SU-DHL-6 (cell line): ENCODE data around the gene HSDL1.

Source experiments
- H2AFZ ChIP-seq: fragments of 200-600 bp; sonication (generic); 2 replicates; pipeline ENCODE4 v1.6.1; 2014; ENCODE audit warnings: low read depth, mild to moderate bottlenecking, moderate library complexity, mixed read lengths, antibody characterized with exemption, low read length; ENCODE audit not compliant: severe bottlenecking
- H3F3A ChIP-seq: fragments of 200-600 bp; shearing (Covaris generic); 2 replicates; pipeline ENCODE4 v1.6.0; 2016; ENCODE audit warnings: antibody characterized with exemption, mild to moderate bottlenecking; ENCODE audit not compliant: insufficient read depth
- H3K27ac ChIP-seq: fragments of 200-600 bp; sonication (generic); 2 replicates; pipeline ENCODE4 v1.5.1; 2016; ENCODE audit warnings: low read depth, mild to moderate bottlenecking, low read length, moderate library complexity, mixed read lengths
- H3K27me3 ChIP-seq: fragments of 200-600 bp; sonication (generic), shearing (Covaris generic); 2 replicates; pipeline ENCODE4 v1.6.0; 2014; ENCODE audit warnings: mild to moderate bottlenecking, low read length
- H3K36me3 ChIP-seq: fragments of 200-600 bp; sonication (generic); 2 replicates; pipeline ENCODE4 v1.6.1; 2014; ENCODE audit warnings: mild to moderate bottlenecking, low read length, mixed read lengths
- H3K4me2 ChIP-seq: fragments of 300-600, 200-600 bp; shearing (Covaris generic), sonication (generic); 2 replicates; pipeline ENCODE4 v1.6.0; 2014; ENCODE audit warnings: low read length, low read depth, mild to moderate bottlenecking; ENCODE audit not compliant: poor library complexity, severe bottlenecking
- H3K4me3 ChIP-seq: fragments of 200-600 bp; sonication (generic); 2 replicates; pipeline ENCODE4 v1.5.1; 2014; ENCODE audit warnings: antibody characterized with exemption, low read length, mild to moderate bottlenecking, mixed read lengths; ENCODE audit not compliant: insufficient read depth, poor library complexity, severe bottlenecking
- H3K79me2 ChIP-seq: fragments of 200-600 bp; sonication (generic); 2 replicates; pipeline ENCODE4 v1.6.1; 2014; ENCODE audit warnings: mild to moderate bottlenecking, low read length, moderate library complexity; ENCODE audit not compliant: insufficient read depth
- H3K9ac ChIP-seq: fragments of 200-600 bp; sonication (generic); 2 replicates; pipeline ENCODE4 v1.7.0; 2014; ENCODE audit warnings: mild to moderate bottlenecking, low read length
- H3K9me2 ChIP-seq: fragments of 200-600 bp; sonication (generic); replicated peaks from 2 replicates; pipeline ENCODE4 v1.6.1; 2014; ENCODE audit warnings: low read length; ENCODE audit not compliant: insufficient read depth
- H3K9me3 ChIP-seq: fragments of 200-600 bp; sonication (generic); 2 replicates; pipeline ENCODE4 v1.6.1; 2014; ENCODE audit warnings: low read length, mixed read lengths; ENCODE audit not compliant: insufficient read depth
- H4K20me1 ChIP-seq: fragments of 200-600 bp; sonication (generic); 2 replicates; pipeline ENCODE4 v1.6.1; 2014; ENCODE audit warnings: low read depth, mild to moderate bottlenecking, antibody characterized with exemption, low read length, moderate library complexity, mixed read lengths
- CTCF ChIP-seq: fragments of 200-600 bp; sonication (generic); IDR thresholded peaks from one replicate; pipeline ENCODE4 v1.5.1; 2017; ENCODE audit warnings: antibody characterized with exemption, mild to moderate bottlenecking, low read length, moderate library complexity; ENCODE audit not compliant: insufficient read depth, poor library complexity, severe bottlenecking
- EZH2phosphoT487 ChIP-seq: fragments of 200-600 bp; sonication (generic), shearing (Covaris generic); conservative IDR thresholded peaks from 2 replicates; pipeline ENCODE4 v1.6.1; 2018; ENCODE audit warnings: mild to moderate bottlenecking, antibody characterized with exemption, low read length, moderate library complexity, mixed read lengths

The HSDL1 gene

DNA sequence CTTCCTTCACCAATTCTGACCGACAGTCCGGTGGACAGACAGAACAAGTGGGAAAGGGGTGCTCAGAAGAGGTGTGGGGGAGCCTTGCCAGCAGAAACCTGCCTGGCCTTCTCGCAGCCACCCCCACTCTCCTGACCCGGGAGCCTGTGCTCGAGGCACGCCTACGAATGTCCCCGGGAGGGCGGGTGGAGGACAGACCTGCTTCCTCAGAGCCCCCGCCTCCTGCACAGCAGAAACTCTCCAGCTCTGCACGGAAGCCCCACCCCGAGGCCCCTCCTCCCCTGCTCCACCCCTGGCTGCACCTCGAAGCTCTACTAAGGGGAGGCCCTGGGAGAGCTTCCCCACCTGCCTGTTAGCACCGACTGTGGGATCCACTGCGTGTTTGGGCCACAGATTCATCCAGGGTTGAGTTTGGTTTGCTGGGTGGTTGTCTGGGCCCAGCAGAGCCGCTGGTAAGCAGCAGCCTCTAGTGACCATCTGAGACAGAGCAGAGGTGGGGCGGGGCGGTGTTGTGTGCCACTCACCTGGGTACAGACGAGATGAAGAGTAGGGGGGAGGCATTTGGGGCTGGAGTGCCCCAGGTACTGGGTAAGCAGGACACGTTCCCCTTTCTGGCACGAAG is 35.7 kb upstream of the HSDL1 start:
- H3K4me2 ChIP-seq = no peak overlapping the region
- no peak for TF ChIP-seq EZH2phosphoT487
- TF ChIP-seq CTCF = no peak
- H3K27ac ChIP-seq = no peak overlapping the region
- H3K36me3 ChIP-seq = no peaks in the 10 kb centered on the region
- H3K9ac ChIP-seq = no peak overlapping the region
- H4K20me1 ChIP-seq = no peaks in the 10 kb centered on the region
- no peaks in the 10 kb centered on the region for H3K27me3 ChIP-seq
- H3K9me2 ChIP-seq = no peaks in the 10 kb centered on the region
- no peaks in the 10 kb centered on the region for H3K9me3 ChIP-seq
- peaks cover 13% of the 10 kb centered on the region for H3K79me2 ChIP-seq
- no peaks in the 10 kb centered on the region for H3F3A ChIP-seq
- H2AFZ ChIP-seq = no peak overlapping the region
- H3K4me3 ChIP-seq = no peak overlapping the region

GRCh38 chr16:84179612-84180320 is 34.8 kb upstream of the HSDL1 start:
- Histone ChIP-seq H3K9ac (no peak overlapping the region), H3K4me3 (no peak overlapping the region), H4K20me1 (no peaks in the 10 kb centered on the region), H3K9me2 (no peaks in the 10 kb centered on the region), H3K27ac (no peak overlapping the region), H3K79me2 (peaks cover 4% of the 10 kb centered on the region), H3K27me3 (no peaks in the 10 kb centered on the region), H3K36me3 (no peaks in the 10 kb centered on the region), H3F3A (no peaks in the 10 kb centered on the region), H3K4me2 (no peak overlapping the region), H2AFZ (no peak overlapping the region), H3K9me3 (no peaks in the 10 kb centered on the region)
- no peak for TF ChIP-seq EZH2phosphoT487
- no peak for TF ChIP-seq CTCF

DNA sequence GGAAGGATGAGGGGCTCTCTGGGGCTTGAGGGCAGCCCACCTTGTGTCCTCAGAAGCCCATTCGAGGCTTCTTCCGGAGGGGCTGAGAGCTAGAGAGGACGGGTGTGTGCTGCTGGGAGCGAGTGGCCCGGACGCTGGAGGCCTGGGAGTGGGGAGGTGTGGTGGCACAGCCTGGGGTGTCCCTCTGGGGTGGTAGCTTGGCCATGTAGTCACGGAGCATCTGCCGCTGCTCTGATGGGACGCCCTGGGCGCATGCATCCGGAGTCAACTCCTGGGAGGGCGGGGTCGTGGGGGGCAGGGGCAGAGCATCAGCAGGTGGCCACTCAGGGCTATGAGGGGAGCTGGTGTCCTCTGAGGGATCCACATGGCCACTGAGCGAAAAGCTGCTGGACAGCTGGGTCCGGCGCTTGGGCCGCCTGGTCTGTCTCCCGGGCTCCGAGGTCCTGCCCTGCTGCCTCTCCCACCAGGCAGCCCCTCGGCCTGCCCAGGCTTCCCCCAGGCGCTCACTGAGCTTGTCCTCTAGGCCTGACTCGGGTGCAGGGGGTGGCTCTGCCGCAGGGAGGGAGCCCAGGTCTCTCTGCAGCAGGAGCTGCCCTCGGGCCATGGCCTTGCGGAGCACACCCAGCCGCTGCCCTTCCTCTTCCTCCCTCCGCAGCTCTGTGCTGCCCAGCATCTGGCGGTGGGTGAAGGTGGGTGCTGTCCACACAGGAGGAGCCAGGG is 34.1 kb upstream of the HSDL1 start:
- H3K9me3 ChIP-seq = no peaks in the 10 kb centered on the region
- H3K4me2 ChIP-seq = no peak overlapping the region
- no peaks in the 10 kb centered on the region for H3F3A ChIP-seq
- H3K79me2 ChIP-seq = no peaks in the 10 kb centered on the region
- no peak for TF ChIP-seq CTCF
- no peak for TF ChIP-seq EZH2phosphoT487
- H3K27ac ChIP-seq = no peak overlapping the region
- no peak overlapping the region for H2AFZ ChIP-seq
- H3K27me3 ChIP-seq = no peaks in the 10 kb centered on the region
- H3K9me2 ChIP-seq = no peaks in the 10 kb centered on the region
- no peaks in the 10 kb centered on the region for H4K20me1 ChIP-seq
- no peaks in the 10 kb centered on the region for H3K36me3 ChIP-seq
- H3K9ac ChIP-seq = no peak overlapping the region
- H3K4me3 ChIP-seq = no peak overlapping the region
